ENCODE data around the gene CTU2.

GRCh38 chr16:88687676-88688012, 18.7 kb upstream of the CTU2 start:
- TF ChIP-seq, protein P1, sequence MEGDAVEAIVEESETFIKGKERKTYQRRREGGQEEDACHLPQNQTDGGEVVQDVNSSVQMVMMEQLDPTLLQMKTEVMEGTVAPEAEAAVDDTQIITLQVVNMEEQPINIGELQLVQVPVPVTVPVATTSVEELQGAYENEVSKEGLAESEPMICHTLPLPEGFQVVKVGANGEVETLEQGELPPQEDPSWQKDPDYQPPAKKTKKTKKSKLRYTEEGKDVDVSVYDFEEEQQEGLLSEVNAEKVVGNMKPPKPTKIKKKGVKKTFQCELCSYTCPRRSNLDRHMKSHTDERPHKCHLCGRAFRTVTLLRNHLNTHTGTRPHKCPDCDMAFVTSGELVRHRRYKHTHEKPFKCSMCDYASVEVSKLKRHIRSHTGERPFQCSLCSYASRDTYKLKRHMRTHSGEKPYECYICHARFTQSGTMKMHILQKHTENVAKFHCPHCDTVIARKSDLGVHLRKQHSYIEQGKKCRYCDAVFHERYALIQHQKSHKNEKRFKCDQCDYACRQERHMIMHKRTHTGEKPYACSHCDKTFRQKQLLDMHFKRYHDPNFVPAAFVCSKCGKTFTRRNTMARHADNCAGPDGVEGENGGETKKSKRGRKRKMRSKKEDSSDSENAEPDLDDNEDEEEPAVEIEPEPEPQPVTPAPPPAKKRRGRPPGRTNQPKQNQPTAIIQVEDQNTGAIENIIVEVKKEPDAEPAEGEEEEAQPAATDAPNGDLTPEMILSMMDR (IDR thresholded peaks at IDR 0.05) = no peak
- TF ChIP-seq POLR2A (IDR thresholded peaks at IDR 0.05) = no peak
- TF ChIP-seq EP300 (IDR thresholded peaks at IDR 0.05; ENCODE audit: low read depth) = no peak
- no peak for TF ChIP-seq POLR2AphosphoS5 (IDR thresholded peaks at IDR 0.05)

Data from transverse colon (tissue), 4 donors.